ENCODE results near the gene FAM222B. TPM values are rescaled to one million over a fixed set of nuclear protein-coding genes. Genes with fewer than 3 reads are reported as not detected.
A peak's percentile ranks its signal among the peaks of the same experiment; 100 is the strongest.

Gene FAM222B
- total and polyA plus RNA-seq, 9 of the 15 experiments (the other 6 are each of a cell fraction or from before 2014, with no cell fraction given), result 4.0 to 34.6 (median 7.5) TPM

- TF ChIP-seq UBTF (IDR thresholded peaks at IDR 0.05; ENCODE audit: borderline replicate concordance in 1 of 2, low read depth in 2 of 2, low read length in 2 of 2) (no peak), MLLT1 (IDR thresholded peaks at IDR 0.05) (peak in 1 of 2 experiments; percentile 57; a peak in 1 of 4 replicates), KLF16 (IDR thresholded peaks at IDR 0.05) (peak; percentile 93), ZNF644 (tag; IDR thresholded peaks at IDR 0.05; ENCODE audit: low read depth) (0 out of 2 replicates have a peak, but pooled peaks have one; percentile 54), ZNF253 (CRISPR knock-in tag; conservative IDR thresholded peaks at IDR 0.05) (no peak), MTA2 (IDR thresholded peaks at IDR 0.05; ENCODE audit: low read depth) (peak; percentile 71), TFAP4 (CRISPR knock-in tag; IDR thresholded peaks at IDR 0.05; ENCODE audit: borderline replicate concordance) (peak; percentile 98), ETV1 (tag; conservative IDR thresholded peaks at IDR 0.05; ENCODE audit: low read depth) (no peak), E2F5 (CRISPR knock-in tag; IDR thresholded peaks at IDR 0.05) (peak; percentile 54; the same call in 1 of the 2 replicates), EP400 (IDR thresholded peaks at IDR 0.05) (peak; percentile 41; the same call in 1 of the 2 replicates), ZNF263 (CRISPR knock-in tag; IDR thresholded peaks at IDR 0.05; ENCODE audit: borderline replicate concordance) (peak; percentile 39; the same call in 1 of the 2 replicates), MAX (CRISPR knock-in tag; IDR thresholded peaks at IDR 0.05) (peak; percentile 94), HDAC1 (IDR thresholded peaks at IDR 0.05) (0 out of 4 replicates have a peak, but pooled peaks of 1 of the 2 experiments have one; percentile 19), ZNF780A (CRISPR knock-in tag; IDR thresholded peaks at IDR 0.05) (no peak), MXI1 (IDR thresholded peaks at IDR 0.05; ENCODE audit: low read depth, low read length) (peak; percentile 75; the same call in 1 of the 2 replicates), TCF3 (CRISPR knock-in tag; IDR thresholded peaks at IDR 0.05) (peak; percentile 85), PML (IDR thresholded peaks at IDR 0.05; ENCODE audit: low read length) (peak; percentile 68; the same call in 1 of the 2 replicates), NR2C1 (IDR thresholded peaks at IDR 0.05) (no peak), NR2C1 (tag; IDR thresholded peaks at IDR 0.05) (no peak), YY1 (IDR thresholded peaks at IDR 0.05; ENCODE audit: borderline replicate concordance in 1 of 3, control insufficient read depth in 1 of 3, extremely low read depth in 1 of 3, insufficient read depth in 3 of 3, insufficient read length in 1 of 3, insufficient replicate concordance in 2 of 3, low read depth in 1 of 3, low read length in 2 of 3) (peak in 1 of 3 experiments; percentile 22)
Measured at GRCh38 chr17:28741358-28742349, 100.9 kb downstream of the FAM222B start (continued).

Measured in K562 (cell line).